Neural progenitor cell (in vitro differentiated cells): Measurements from ENCODE around the gene PRDM16. TPM values are rescaled to one million over a fixed set of nuclear protein-coding genes. Genes with fewer than 3 reads are reported as not detected.
A peak's percentile ranks its signal among the peaks of the same experiment; 100 is the strongest.

Experiments
- DNase-seq: peaks from one replicate; pipeline ENCODE4 v3.0.0-alpha.2; 2016; ENCODE audit warnings: low spot score
- H2AFZ ChIP-seq: fragments of 200-600 bp; sonication (generic); replicated peaks from 2 replicates; pipeline ENCODE4 v1.6.1; 2016; ENCODE audit warnings: antibody characterized with exemption
- H3F3A ChIP-seq: fragments of 200-600 bp; sonication (generic); 2 replicates; pipeline ENCODE4 v1.6.1; 2016; ENCODE audit warnings: antibody characterized with exemption, low read depth
- H3K27ac ChIP-seq: fragments of 200-600 bp; sonication (generic); 2 replicates; pipeline ENCODE4 v1.5.1; 2016; ENCODE audit warnings: mild to moderate bottlenecking
- H3K27me3 ChIP-seq: fragments of 200-600 bp; sonication (generic); 2 replicates; pipeline ENCODE4 v1.6.1; 2016; ENCODE audit warnings: mild to moderate bottlenecking, moderate library complexity
- H3K36me3 ChIP-seq: fragments of 200-600 bp; sonication (generic); 2 replicates; pipeline ENCODE4 v1.5.1; 2016
- H3K4me1 ChIP-seq: fragments of 200-600 bp; sonication (generic); 2 replicates; pipeline ENCODE4 v1.6.1; 2016; ENCODE audit warnings: mixed run types
- H3K4me2 ChIP-seq: fragments of 200-600 bp; sonication (generic); 2 replicates; pipeline ENCODE4 v1.6.1; 2016
- H3K4me3 ChIP-seq: fragments of 200-600 bp; sonication (generic); 2 replicates; pipeline ENCODE4 v1.5.1; 2016
- H3K79me2 ChIP-seq: fragments of 200-600 bp; sonication (generic); 2 replicates; pipeline ENCODE4 v1.6.1; 2016; ENCODE audit warnings: low read depth
- H3K9ac ChIP-seq: fragments of 200-600 bp; sonication (generic); 2 replicates; pipeline ENCODE4 v1.6.1; 2016
- H3K9me3 ChIP-seq: fragments of 200-600 bp; sonication (generic); 2 replicates; pipeline ENCODE4 v1.5.1; 2016; ENCODE audit warnings: low read depth
- H4K20me1 ChIP-seq: fragments of 200-600 bp; sonication (generic); 2 replicates; pipeline ENCODE4 v1.6.1; 2016; ENCODE audit warnings: low read depth
- H3K27ac Mint-ChIP-seq: 3 replicates; pipeline ENCODE4 v1.8.0; 2021; ENCODE audit warnings: mixed read lengths
- H3K27me3 Mint-ChIP-seq: 2 replicates; pipeline ENCODE4 v1.8.0; 2022; ENCODE audit warnings: low read depth, mild to moderate bottlenecking, inconsistent platforms, moderate library complexity, mixed read lengths; ENCODE audit not compliant: insufficient read depth
- H3K36me3 Mint-ChIP-seq: 3 replicates; pipeline ENCODE4 v1.8.0; 2021; ENCODE audit warnings: mixed read lengths
- H3K4me1 Mint-ChIP-seq: 3 replicates; pipeline ENCODE4 v1.8.0; 2021; ENCODE audit warnings: mixed read lengths
- H3K4me3 Mint-ChIP-seq: 3 replicates; pipeline ENCODE4 v1.8.0; 2021; ENCODE audit warnings: mild to moderate bottlenecking, moderate library complexity, mixed read lengths
- H3K9me3 Mint-ChIP-seq: 3 replicates; pipeline ENCODE4 v1.8.0; 2020; ENCODE audit warnings: mixed read lengths
- CTCF ChIP-seq: fragments of 200-600 bp; sonication (generic); IDR thresholded peaks from 2 replicates; pipeline ENCODE4 v1.5.1; 2017; ENCODE audit warnings: antibody characterized with exemption, mild to moderate bottlenecking
- EZH2 ChIP-seq: fragments of 200-600 bp; sonication (generic); IDR thresholded peaks from 2 replicates; pipeline ENCODE4 v1.6.1; 2017; ENCODE audit warnings: antibody characterized with exemption, mild to moderate bottlenecking, moderate library complexity
- EZH2phosphoT487 ChIP-seq: fragments of 200-600 bp; sonication (generic); IDR thresholded peaks from 2 replicates; pipeline ENCODE4 v1.6.1; 2017; ENCODE audit warnings: antibody characterized with exemption
- total RNA-seq: library from RNA; depleted of rRNA; stranded (reverse); fragments of >200 nt; gene quantifications from 2 replicates; pipeline ENCODE4 v1.2.3, GENCODE V29; 2015; ENCODE audit warnings: low replicate concordance

PRDM16 gene
- total RNA-seq, 1 donor from 2014 or later, result 1.9 TPM

GRCh38 chr1:3417934-3418333 lies 348.9 kb downstream of the PRDM16 start:
- Mint-ChIP-seq H3K9me3 (peaks cover 11% of the 10 kb centered on the region), H3K4me3 (no peak overlapping the region), H3K4me1 (peaks cover 9% of the 10 kb centered on the region), H3K36me3 (peaks cover 6% of the 10 kb centered on the region), H3K27me3 (peaks cover 7% of the 10 kb centered on the region), H3K27ac (no peak overlapping the region)
- H3K4me2 ChIP-seq, result no peak overlapping the region
- H3K4me1 ChIP-seq, result no peaks in the 10 kb centered on the region
- no peaks in the 10 kb centered on the region for H3K27me3 ChIP-seq
- no peaks in the 10 kb centered on the region for H3K79me2 ChIP-seq
- no peak overlapping the region for H3K27ac ChIP-seq
- no peaks in the 10 kb centered on the region for H3F3A ChIP-seq
- H4K20me1 ChIP-seq, result no peaks in the 10 kb centered on the region
- no peaks in the 10 kb centered on the region for H3K9me3 ChIP-seq
- no peak for DNase-seq
- no peak overlapping the region for H2AFZ ChIP-seq
- no peak for TF ChIP-seq EZH2
- H3K9ac ChIP-seq, result no peak overlapping the region
- no peak overlapping the region for H3K4me3 ChIP-seq
- H3K36me3 ChIP-seq, result no peaks in the 10 kb centered on the region

- peaks cover 9% of the 10 kb centered on the region for H3K4me1 Mint-ChIP-seq
- Histone ChIP-seq H3K9me3 (no peaks in the 10 kb centered on the region), H3K27ac (no peak overlapping the region), H3K9ac (no peak overlapping the region), H2AFZ (no peak overlapping the region), H3K4me3 (no peak overlapping the region), H3K4me1 (no peaks in the 10 kb centered on the region), H3K4me2 (no peak overlapping the region), H3K27me3 (no peaks in the 10 kb centered on the region), H3F3A (no peaks in the 10 kb centered on the region), H4K20me1 (no peaks in the 10 kb centered on the region), H3K79me2 (no peaks in the 10 kb centered on the region), H3K36me3 (no peaks in the 10 kb centered on the region)
- no peak for TF ChIP-seq EZH2
- no peak for TF ChIP-seq EZH2phosphoT487
- TF ChIP-seq CTCF, result no peak
- DNase-seq, result no peak
- peaks cover 11% of the 10 kb centered on the region for H3K9me3 Mint-ChIP-seq
- H3K27me3 Mint-ChIP-seq, result peaks cover 7% of the 10 kb centered on the region
- peaks cover 6% of the 10 kb centered on the region for H3K36me3 Mint-ChIP-seq
- no peak overlapping the region for H3K4me3 Mint-ChIP-seq
- H3K27ac Mint-ChIP-seq, result no peak overlapping the region
Observed at GRCh38 chr1:3418600-3418999, 349.6 kb downstream of the PRDM16 start.

- Mint-ChIP-seq H3K36me3 (peaks cover 6% of the 10 kb centered on the region), H3K4me1 (peaks cover 15% of the 10 kb centered on the region), H3K27ac (peak overlapping the region; percentile 43)
Observed at GRCh38 chr1:3419415-3420204, 350.6 kb downstream of the PRDM16 start.

More at GRCh38 chr1:3419415-3420204, 350.6 kb downstream of the PRDM16 start:
- Histone ChIP-seq H3K27ac (no peak overlapping the region), H3K4me2 (no peak overlapping the region), H3K4me1 (no peaks in the 10 kb centered on the region), H3K9me3 (no peaks in the 10 kb centered on the region), H3K4me3 (no peak overlapping the region), H3K36me3 (no peaks in the 10 kb centered on the region), H4K20me1 (no peaks in the 10 kb centered on the region), H3K9ac (no peak overlapping the region), H3K27me3 (no peaks in the 10 kb centered on the region), H2AFZ (no peak overlapping the region), H3K79me2 (no peaks in the 10 kb centered on the region), H3F3A (no peaks in the 10 kb centered on the region)
- peaks cover 11% of the 10 kb centered on the region for H3K9me3 Mint-ChIP-seq
- TF ChIP-seq EZH2phosphoT487, result no peak
- TF ChIP-seq EZH2, result no peak
- TF ChIP-seq CTCF, result no peak
- no peak overlapping the region for H3K4me3 Mint-ChIP-seq
- no peak for DNase-seq
- peaks cover 7% of the 10 kb centered on the region for H3K27me3 Mint-ChIP-seq
